ENCODE measurements around the gene CLDN7. TPM values are rescaled to one million over a fixed set of nuclear protein-coding genes. Genes with fewer than 3 reads are reported as not detected.

Gene CLDN7
- total RNA-seq, 1 experiment from 2014 or later = 177 TPM

GRCh38 chr17:7249830-7250229, 12.4 kb downstream of the CLDN7 start:
- no peak for TF ChIP-seq CTCF (conservative IDR thresholded peaks at IDR 0.05)
- H3K23ac ChIP-seq (ENCODE audit: insufficient read length, low read depth, low read length) = no peak overlapping the region

More at GRCh38 chr17:7249830-7250229, 12.4 kb downstream of the CLDN7 start:
- Histone ChIP-seq H3K23me2 (ENCODE audit: insufficient read length, low read depth, low read length, poor library complexity, severe bottlenecking) (peaks cover 6% of the 10 kb centered on the region), H2AFZ (ENCODE audit: low read length) (no peak overlapping the region), H3K9ac (ENCODE audit: extremely low read depth, insufficient read length, low read length) (no peak overlapping the region), H3K79me2 (ENCODE audit: insufficient read depth, low read length) (peaks cover 23% of the 10 kb centered on the region; the same call in 1 of the 2 replicates), H3K4ac (ENCODE audit: low read depth, low read length) (no peak overlapping the region), H4K91ac (ENCODE audit: insufficient read length, low read depth, low read length) (no peak overlapping the region), H3K56ac (ENCODE audit: insufficient read length, low read depth, low read length) (no peak overlapping the region), H3K18ac (ENCODE audit: insufficient read length, low read depth, low read length) (no peak overlapping the region), H2AK5ac (ENCODE audit: insufficient read length, low read length) (no peak overlapping the region), H3K4me2 (ENCODE audit: insufficient read depth, insufficient read length, low read length) (peak overlapping the region; percentile 79), H3K27me3 (ENCODE audit: insufficient read depth, low read length) (no peaks in the 10 kb centered on the region), H2BK15ac (ENCODE audit: low read depth, low read length) (no peak overlapping the region), H3K9me3 (ENCODE audit: control insufficient read depth, low read depth, low read length) (no peaks in the 10 kb centered on the region), H4K5ac (ENCODE audit: insufficient read length, low read depth, low read length) (no peak overlapping the region), H4K8ac (replicated peaks; ENCODE audit: insufficient read length, low read depth, low read length) (no peak overlapping the region), H2BK12ac (ENCODE audit: insufficient read length, low read depth, low read length) (no peak overlapping the region), H2BK120ac (ENCODE audit: low read depth, low read length, poor library complexity, severe bottlenecking) (no peak overlapping the region), H3K79me1 (ENCODE audit: insufficient read depth, low read depth, low read length, poor library complexity, severe bottlenecking) (peaks cover 13% of the 10 kb centered on the region), H3K4me1 (ENCODE audit: insufficient read depth, low read length) (no peaks in the 10 kb centered on the region; the same call in 1 of the 2 replicates), H3K27ac (ENCODE audit: insufficient read length, low read depth, low read length) (no peak overlapping the region), H2BK5ac (ENCODE audit: insufficient read length, low read length) (no peak overlapping the region), H3K14ac (ENCODE audit: insufficient read depth, low read length) (no peak overlapping the region), H4K20me1 (ENCODE audit: control insufficient read depth, insufficient read depth, insufficient read length) (no peaks in the 10 kb centered on the region), H2BK20ac (ENCODE audit: low read depth, low read length, poor library complexity, severe bottlenecking) (no peak overlapping the region), H3T11ph (ENCODE audit: low read length) (no peak overlapping the region)
- Mint-ChIP-seq H3K4me3 (peak overlapping the region; percentile 90 to 95), H3K27ac (peak overlapping the region in 1 of 3 experiments; percentile 82; a peak in 3 of 7 replicates), H3K27me3 (ENCODE audit: low read depth) (no peaks in the 10 kb centered on the region), H3K9me3 (no peaks in the 10 kb centered on the region), H3K36me3 (ENCODE audit: insufficient read depth in 1 of 3, low read depth in 3 of 3) (peaks cover 21 to 39% (median 33%) of the 10 kb centered on the region in 3 experiments), H3K4me1 (peaks cover 31 to 34% of the 10 kb centered on the region in 2 experiments)
- DNase-seq = no peak
- no CpG with 5 or more reads among the region's 7 CpGs for WGBS (ENCODE audit: extremely low coverage, insufficient read length, low lambda C conversion rate)

All from H9 (cell line).